OCI-LY3 (cell line): ENCODE results near the gene KDM5C.

Source experiments
- EZH2phosphoT487 ChIP-seq: fragments of 200-600 bp; shearing (Covaris generic); IDR thresholded peaks from 2 replicates; pipeline ENCODE4 v1.6.1; 2018; ENCODE audit warnings: antibody characterized with exemption, mixed run types, low read depth
- TF ChIP-seq, protein P1 (sequence below): fragments of 200-600, 300-600 bp; sonication (generic); IDR thresholded peaks from 2 replicates; pipeline ENCODE4 v1.5.1; 2014; ENCODE audit warnings: antibody characterized with exemption, low read length, low read depth

DNA sequence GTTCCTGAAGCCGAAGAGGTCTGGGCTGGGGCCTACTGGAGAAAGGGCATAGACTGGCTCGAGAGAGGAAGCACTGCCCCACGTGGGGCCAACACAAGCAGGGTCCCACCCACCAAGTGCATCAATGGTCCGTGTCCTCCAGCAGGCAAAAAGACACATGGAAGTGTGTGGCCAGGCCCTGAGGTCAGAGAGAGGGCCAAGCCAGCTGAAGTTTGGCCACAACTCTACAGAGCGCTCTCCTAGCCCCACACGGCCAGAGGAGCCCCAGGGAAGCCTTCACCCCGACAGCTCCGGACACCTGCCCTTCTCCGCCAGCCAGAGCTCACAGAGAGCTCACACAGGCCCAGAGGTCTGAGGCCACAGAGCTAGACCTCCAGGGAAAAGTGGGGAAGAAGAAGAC, 8.5 kb upstream of the KDM5C start:
- TF ChIP-seq, protein P1, sequence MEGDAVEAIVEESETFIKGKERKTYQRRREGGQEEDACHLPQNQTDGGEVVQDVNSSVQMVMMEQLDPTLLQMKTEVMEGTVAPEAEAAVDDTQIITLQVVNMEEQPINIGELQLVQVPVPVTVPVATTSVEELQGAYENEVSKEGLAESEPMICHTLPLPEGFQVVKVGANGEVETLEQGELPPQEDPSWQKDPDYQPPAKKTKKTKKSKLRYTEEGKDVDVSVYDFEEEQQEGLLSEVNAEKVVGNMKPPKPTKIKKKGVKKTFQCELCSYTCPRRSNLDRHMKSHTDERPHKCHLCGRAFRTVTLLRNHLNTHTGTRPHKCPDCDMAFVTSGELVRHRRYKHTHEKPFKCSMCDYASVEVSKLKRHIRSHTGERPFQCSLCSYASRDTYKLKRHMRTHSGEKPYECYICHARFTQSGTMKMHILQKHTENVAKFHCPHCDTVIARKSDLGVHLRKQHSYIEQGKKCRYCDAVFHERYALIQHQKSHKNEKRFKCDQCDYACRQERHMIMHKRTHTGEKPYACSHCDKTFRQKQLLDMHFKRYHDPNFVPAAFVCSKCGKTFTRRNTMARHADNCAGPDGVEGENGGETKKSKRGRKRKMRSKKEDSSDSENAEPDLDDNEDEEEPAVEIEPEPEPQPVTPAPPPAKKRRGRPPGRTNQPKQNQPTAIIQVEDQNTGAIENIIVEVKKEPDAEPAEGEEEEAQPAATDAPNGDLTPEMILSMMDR = no peak
- no peak for TF ChIP-seq EZH2phosphoT487
